ENCODE measurements around the gene TMIGD3.

DNA sequence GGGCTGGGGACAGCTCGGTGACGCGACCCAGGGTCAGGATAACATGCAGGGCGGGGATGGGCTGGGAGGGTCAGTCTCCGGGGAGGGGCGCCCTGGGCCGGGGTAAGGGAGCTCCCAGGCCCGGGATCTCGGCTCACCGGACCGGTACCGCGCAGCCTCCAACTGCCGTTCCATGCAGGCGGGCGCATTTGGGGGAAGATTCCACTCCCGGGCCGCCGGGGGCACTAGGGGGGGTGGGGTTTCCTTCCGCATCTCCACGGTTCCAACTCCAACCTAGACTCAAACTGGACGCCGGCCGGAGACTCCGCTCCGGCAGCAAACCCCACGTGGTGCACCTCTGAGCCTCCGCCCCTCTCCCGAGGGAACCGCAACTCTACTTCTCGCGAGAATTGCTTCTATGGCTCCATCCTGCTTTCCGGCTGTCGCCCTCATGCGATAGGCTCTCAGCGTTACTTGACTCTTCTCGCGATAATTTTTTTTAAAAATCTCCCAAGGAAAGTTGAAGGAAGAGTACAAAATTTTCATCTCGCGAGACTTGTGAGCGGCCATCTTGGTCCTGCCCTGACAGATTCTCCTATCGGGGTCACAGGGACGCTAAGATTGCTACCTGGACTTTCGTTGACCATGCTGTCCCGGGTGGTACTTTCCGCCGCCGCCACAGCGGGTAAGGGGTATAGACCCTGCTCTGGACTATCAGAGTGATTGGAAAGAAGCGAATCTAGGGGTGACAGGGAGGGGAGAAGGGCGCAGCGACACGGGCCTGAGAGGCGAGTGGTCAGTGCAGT is 54.3 kb downstream of the TMIGD3 start, which contains the start of the genes ATP5PB and WDR77:
- TF ChIP-seq, protein P1, sequence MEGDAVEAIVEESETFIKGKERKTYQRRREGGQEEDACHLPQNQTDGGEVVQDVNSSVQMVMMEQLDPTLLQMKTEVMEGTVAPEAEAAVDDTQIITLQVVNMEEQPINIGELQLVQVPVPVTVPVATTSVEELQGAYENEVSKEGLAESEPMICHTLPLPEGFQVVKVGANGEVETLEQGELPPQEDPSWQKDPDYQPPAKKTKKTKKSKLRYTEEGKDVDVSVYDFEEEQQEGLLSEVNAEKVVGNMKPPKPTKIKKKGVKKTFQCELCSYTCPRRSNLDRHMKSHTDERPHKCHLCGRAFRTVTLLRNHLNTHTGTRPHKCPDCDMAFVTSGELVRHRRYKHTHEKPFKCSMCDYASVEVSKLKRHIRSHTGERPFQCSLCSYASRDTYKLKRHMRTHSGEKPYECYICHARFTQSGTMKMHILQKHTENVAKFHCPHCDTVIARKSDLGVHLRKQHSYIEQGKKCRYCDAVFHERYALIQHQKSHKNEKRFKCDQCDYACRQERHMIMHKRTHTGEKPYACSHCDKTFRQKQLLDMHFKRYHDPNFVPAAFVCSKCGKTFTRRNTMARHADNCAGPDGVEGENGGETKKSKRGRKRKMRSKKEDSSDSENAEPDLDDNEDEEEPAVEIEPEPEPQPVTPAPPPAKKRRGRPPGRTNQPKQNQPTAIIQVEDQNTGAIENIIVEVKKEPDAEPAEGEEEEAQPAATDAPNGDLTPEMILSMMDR (conservative IDR thresholded peaks at IDR 0.05; ENCODE audit: low read depth, low read length), result 0 out of 2 replicates have a peak, but pooled peaks have one; percentile 3
- TF ChIP-seq NFE2L2 (IDR thresholded peaks at IDR 0.05; ENCODE audit: low read depth, low read length) (no peak), BHLHE40 (IDR thresholded peaks at IDR 0.05; ENCODE audit: low read depth, low read length) (no peak), MXI1 (IDR thresholded peaks at IDR 0.05; ENCODE audit: borderline replicate concordance, low read depth, low read length) (peak; percentile 96), MAFK (IDR thresholded peaks at IDR 0.05; ENCODE audit: low read depth, low read length) (no peak), RCOR1 (IDR thresholded peaks at IDR 0.05; ENCODE audit: insufficient replicate concordance, low read length) (no peak), SMC3 (IDR thresholded peaks at IDR 0.05; ENCODE audit: low read depth, low read length) (no peak), POLR2A (IDR thresholded peaks at IDR 0.05; ENCODE audit: low read depth, low read length) (peak; percentile 61; the same call in 1 of the 2 replicates), CEBPB (IDR thresholded peaks at IDR 0.05; ENCODE audit: low read depth, low read length) (peak; percentile 34; the same call in 1 of the 2 replicates)
